Activated CD4-positive, alpha-beta T cell treated with anti-CD3 and anti-CD28 coated beads, Interleukin-2, amount 10 ng/mL, durations not matched to agents 7 days and 5 days (primary cell): ENCODE results near the gene TBX21. TPM values are rescaled to one million over a fixed set of nuclear protein-coding genes. Genes with fewer than 3 reads are reported as not detected.

ENCODE experiments used
- CTCF ChIA-PET: fragments of 350-600 bp; sonication (Branson Sonifier 250); formaldehyde crosslinking; loops from one replicate; lab custom pipeline; 2021; ENCODE audit warnings: antibody characterized with exemption; lab: Charles Lee
- POLR2A ChIA-PET: fragments of 350-600 bp; sonication (Branson Sonifier 250); formaldehyde crosslinking; loops from one replicate; lab custom pipeline; 2021; ENCODE audit warnings: antibody characterized with exemption; lab: Charles Lee
- DNase-seq: peaks from one replicate; pipeline ENCODE4 v3.0.0-alpha.2; 2020
- H3K27ac Mint-ChIP-seq: one replicate; pipeline ENCODE4 v1.8.0; 2021; ENCODE audit warnings: mild to moderate bottlenecking, moderate library complexity, mixed read lengths
- H3K27me3 Mint-ChIP-seq: one replicate; pipeline ENCODE4 v1.8.0; 2021; ENCODE audit warnings: mixed read lengths
- H3K36me3 Mint-ChIP-seq: one replicate; pipeline ENCODE4 v1.8.0; 2021; ENCODE audit warnings: low read depth, mixed read lengths
- H3K4me1 Mint-ChIP-seq: one replicate; pipeline ENCODE4 v1.8.0; 2021; ENCODE audit warnings: mixed read lengths
- H3K4me3 Mint-ChIP-seq: one replicate; pipeline ENCODE4 v1.8.0; 2021; ENCODE audit warnings: mild to moderate bottlenecking, moderate library complexity, mixed read lengths
- H3K9me3 Mint-ChIP-seq: one replicate; pipeline ENCODE4 v1.8.0; 2021; ENCODE audit warnings: mixed read lengths
- total RNA-seq, 2 experiments: library from RNA; stranded (reverse); gene quantifications; one replicate each; pipeline ENCODE4 v1.2.3, GENCODE V29; 2021

TBX21 gene
- total RNA-seq, 2 experiments from 2014 or later, result 13.8 to 16.0 TPM

- peaks cover 30% of the 10 kb centered on the region for H3K4me1 Mint-ChIP-seq
- ChIA-PET CTCF (interaction anchor here (0.9 to 1.2 kb wide), 4 partner anchors 13 to 40 kb away, joined by 3 to 5 read pairs (median 4); partner anchors contain the start of gene TBX21), POLR2A (no interaction called here)
- H3K27ac Mint-ChIP-seq, result peak overlapping the region; percentile 84
- H3K36me3 Mint-ChIP-seq, result no peaks in the 10 kb centered on the region
- H3K27me3 Mint-ChIP-seq, result peaks cover 3% of the 10 kb centered on the region
- DNase-seq, result no peak
- peak overlapping the region; percentile 80 for H3K4me3 Mint-ChIP-seq
- no peaks in the 10 kb centered on the region for H3K9me3 Mint-ChIP-seq
Observed at GRCh38 chr17:47692895-47693730, 39.9 kb upstream of the TBX21 start.

GRCh38 chr17:47693731-47694580, 39.1 kb upstream of the TBX21 start, which contains the start of gene TBKBP1:
Gene TBKBP1, plus strand, starts transcription at chr17:47694161. Its CDS starts 1,952 bp downstream, at chr17:47696113.
- Mint-ChIP-seq H3K27me3 (peaks cover 3% of the 10 kb centered on the region), H3K4me3 (peak within 1 kb of the TSS; percentile 80), H3K4me1 (peaks cover 34% of the 10 kb centered on the region), H3K27ac (peak within 1 kb of the TSS; percentile 84), H3K36me3 (no peaks in the 10 kb centered on the region), H3K9me3 (no peaks in the 10 kb centered on the region)
- peak; percentile 50 for DNase-seq
- ChIA-PET POLR2A (no interaction called here), CTCF (interaction anchor here (1.1 to 1.2 kb wide), 3 partner anchors 10 to 39 kb away, joined by 3 to 5 read pairs (median 4); partner anchors contain the start of gene TBX21)

GRCh38 chr17:47694581-47695428, 38.2 kb upstream of the TBX21 start:
- DNase-seq, result no peak
- peaks cover 39% of the 10 kb centered on the region for H3K4me1 Mint-ChIP-seq
- H3K9me3 Mint-ChIP-seq, result no peaks in the 10 kb centered on the region
- ChIA-PET CTCF (interaction anchor here (0.9 to 1.1 kb wide), 2 partner anchors 10 to 32 kb away, joined by 3 read pairs; no protein-coding TSS in a partner anchor), POLR2A (no interaction called here)
- no peaks in the 10 kb centered on the region for H3K36me3 Mint-ChIP-seq
- peak overlapping the region; percentile 71 for H3K4me3 Mint-ChIP-seq
- peaks cover 3% of the 10 kb centered on the region for H3K27me3 Mint-ChIP-seq
- peak overlapping the region; percentile 58 for H3K27ac Mint-ChIP-seq

GRCh38 chr17:47695429-47696376, 37.3 kb upstream of the TBX21 start:
- Mint-ChIP-seq H3K27me3 (peaks cover 3% of the 10 kb centered on the region), H3K4me1 (peaks cover 39% of the 10 kb centered on the region), H3K27ac (peak overlapping the region; percentile 58), H3K9me3 (no peaks in the 10 kb centered on the region), H3K4me3 (peak overlapping the region; percentile 71), H3K36me3 (no peaks in the 10 kb centered on the region)
- CTCF ChIA-PET, result interaction anchor here (0.9 to 1.1 kb wide), 2 partner anchors 9 to 31 kb away, joined by 3 read pairs; no protein-coding TSS in a partner anchor
- DNase-seq, result no peak
- POLR2A ChIA-PET, result no interaction called here

GRCh38 chr17:47696717-47697642, 36.1 kb upstream of the TBX21 start:
- no peak for DNase-seq
- Mint-ChIP-seq H3K4me3 (no peak overlapping the region), H3K27ac (no peak overlapping the region), H3K4me1 (peaks cover 47% of the 10 kb centered on the region), H3K27me3 (peaks cover 3% of the 10 kb centered on the region), H3K9me3 (no peaks in the 10 kb centered on the region), H3K36me3 (no peaks in the 10 kb centered on the region)
- CTCF ChIA-PET, result interaction anchor here (0.6 to 1.8 kb wide), 5 partner anchors 10 to 101 kb away, joined by 3 to 5 read pairs (median 3); partner anchors contain the start of gene TBX21
- POLR2A ChIA-PET, result no interaction called here

GRCh38 chr17:47697906-47698711, 34.9 kb upstream of the TBX21 start:
- no peaks in the 10 kb centered on the region for H3K9me3 Mint-ChIP-seq
- peaks cover 3% of the 10 kb centered on the region for H3K27me3 Mint-ChIP-seq
- DNase-seq, result no peak
- H3K36me3 Mint-ChIP-seq, result no peaks in the 10 kb centered on the region
- ChIA-PET POLR2A (no interaction called here), CTCF (interaction anchor here (0.6 to 2.1 kb wide), 9 partner anchors 9 to 160 kb away, joined by 3 to 5 read pairs (median 3); partner anchors contain the start of gene TBX21)
- no peak overlapping the region for H3K4me3 Mint-ChIP-seq
- no peak overlapping the region for H3K27ac Mint-ChIP-seq
- H3K4me1 Mint-ChIP-seq, result peaks cover 44% of the 10 kb centered on the region

- Mint-ChIP-seq H3K27ac (peak overlapping the region; percentile 56), H3K4me1 (peaks cover 48% of the 10 kb centered on the region), H3K36me3 (no peaks in the 10 kb centered on the region), H3K27me3 (peaks cover 3% of the 10 kb centered on the region), H3K4me3 (no peak overlapping the region), H3K9me3 (no peaks in the 10 kb centered on the region)
- DNase-seq, result peak; percentile 84
- ChIA-PET CTCF (interaction anchor here (0.7 to 2.1 kb wide), 22 partner anchors 8 to 180 kb away, joined by 3 to 6 read pairs (median 4); no protein-coding TSS in a partner anchor), POLR2A (interaction anchor here (0.6 to 0.7 kb wide), 2 partner anchors 12 to 89 kb away, joined by 3 to 4 read pairs; no protein-coding TSS in a partner anchor)
Observed at GRCh38 chr17:47698749-47699535, 34.1 kb upstream of the TBX21 start.

- Mint-ChIP-seq H3K27me3 (peaks cover 3% of the 10 kb centered on the region), H3K9me3 (no peaks in the 10 kb centered on the region), H3K27ac (no peak overlapping the region), H3K4me1 (peaks cover 53% of the 10 kb centered on the region), H3K4me3 (no peak overlapping the region), H3K36me3 (no peaks in the 10 kb centered on the region)
- ChIA-PET POLR2A (interaction anchor here (0.7 kb wide), 1 partner anchor 89 kb away, joined by 4 read pairs; no protein-coding TSS in a partner anchor), CTCF (interaction anchor here (0.7 to 2.1 kb wide), 23 partner anchors 8 to 180 kb away, joined by 3 to 6 read pairs (median 4); no protein-coding TSS in a partner anchor)
- no peak for DNase-seq
Observed at GRCh38 chr17:47699536-47699840, 33.5 kb upstream of the TBX21 start.
